ENCODE data around the gene FAM227B. TPM values are rescaled to one million over a fixed set of nuclear protein-coding genes. Genes with fewer than 3 reads are reported as not detected.
A peak's percentile ranks its signal among the peaks of the same experiment; 100 is the strongest.
"Not testable (repeated sequence)": the region's sequence is repeated elsewhere in the genome, so short reads cannot be mapped to it uniquely, and the experiment has no call there.

FAM227B gene
- total RNA-seq, 2 experiments from 2014 or later, result 2.7 to 4.4 TPM

DNA sequence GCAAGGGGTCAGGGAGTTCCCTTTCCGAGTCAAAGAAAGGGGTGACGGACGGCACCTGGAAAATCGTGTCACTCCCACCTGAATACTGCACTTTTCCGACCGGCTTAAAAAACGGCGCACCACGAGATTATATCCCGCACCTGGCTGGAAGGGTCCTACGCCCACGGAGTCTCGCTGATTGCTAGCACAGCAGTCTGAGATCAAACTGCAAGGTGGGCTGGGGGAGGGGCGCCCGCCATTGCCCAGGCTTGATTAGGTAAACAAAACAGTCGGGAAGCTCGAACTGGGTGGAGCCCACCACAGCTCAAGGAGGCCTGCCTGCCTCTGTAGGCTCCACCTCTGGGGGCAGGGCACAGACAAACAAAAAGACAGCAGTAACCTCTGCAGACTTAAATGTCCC, 266.2 kb downstream of the FAM227B start:
- H3K4me3 Mint-ChIP-seq; H3K36me3 Mint-ChIP-seq (ENCODE audit: low read depth); H3K9me3 Mint-ChIP-seq (ENCODE audit: low read depth); DNase-seq; ATAC-seq; H3K27me3 Mint-ChIP-seq; H3K4me1 Mint-ChIP-seq; intact Hi-C loops (cut with DNase I, micrococcal nuclease); CTCF ChIA-PET; H3K27ac Mint-ChIP-seq; POLR2A ChIA-PET: not testable (repeated sequence)

DNA sequence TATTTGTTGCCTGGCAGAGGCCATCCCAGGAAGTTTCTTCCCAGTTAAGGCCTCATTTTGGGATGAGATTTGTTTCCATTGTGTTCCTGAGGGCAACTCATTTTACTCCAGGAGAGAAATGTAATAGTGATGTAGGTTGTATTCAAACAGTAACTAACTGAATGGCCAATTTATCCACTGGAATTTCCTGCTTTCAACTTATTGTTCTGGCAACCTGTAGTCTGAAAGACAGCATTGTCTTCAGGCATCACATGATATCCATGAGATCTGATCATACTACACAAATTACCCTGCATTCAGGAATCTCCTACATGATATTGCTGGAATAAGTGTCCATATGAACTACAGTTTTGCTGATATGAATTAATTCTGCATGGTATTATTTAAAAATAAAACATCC, 277.1 kb downstream of the FAM227B start:
- no peak overlapping the region for H3K27ac Mint-ChIP-seq
- ChIA-PET POLR2A (no interaction called here), CTCF (no interaction called here)
- peaks cover 10% of the 10 kb centered on the region for H3K9me3 Mint-ChIP-seq (ENCODE audit: low read depth)
- no peaks in the 10 kb centered on the region for H3K27me3 Mint-ChIP-seq
- DNase-seq, result no peak
- no peak overlapping the region for H3K4me3 Mint-ChIP-seq
- intact Hi-C loops (cut with DNase I, micrococcal nuclease), result no loop called here
- no peak for ATAC-seq
- peaks cover 31% of the 10 kb centered on the region for H3K36me3 Mint-ChIP-seq (ENCODE audit: low read depth)
- H3K4me1 Mint-ChIP-seq, result no peaks in the 10 kb centered on the region

GRCh38 chr15:49339656-49340055, 281.0 kb downstream of the FAM227B start:
- intact Hi-C loops (cut with DNase I, micrococcal nuclease), result no loop called here
- ChIA-PET CTCF (interaction anchor here (0.5 kb wide), 1 partner anchor 102 kb away, joined by 3 read pairs; no protein-coding TSS in a partner anchor), POLR2A (no interaction called here)
- Mint-ChIP-seq H3K4me3 (no peak overlapping the region), H3K4me1 (no peaks in the 10 kb centered on the region), H3K9me3 (ENCODE audit: low read depth) (peaks cover 10% of the 10 kb centered on the region), H3K27ac (no peak overlapping the region), H3K27me3 (no peaks in the 10 kb centered on the region), H3K36me3 (ENCODE audit: low read depth) (peaks cover 44% of the 10 kb centered on the region)
- DNase-seq (no peak), ATAC-seq (no peak)

DNA sequence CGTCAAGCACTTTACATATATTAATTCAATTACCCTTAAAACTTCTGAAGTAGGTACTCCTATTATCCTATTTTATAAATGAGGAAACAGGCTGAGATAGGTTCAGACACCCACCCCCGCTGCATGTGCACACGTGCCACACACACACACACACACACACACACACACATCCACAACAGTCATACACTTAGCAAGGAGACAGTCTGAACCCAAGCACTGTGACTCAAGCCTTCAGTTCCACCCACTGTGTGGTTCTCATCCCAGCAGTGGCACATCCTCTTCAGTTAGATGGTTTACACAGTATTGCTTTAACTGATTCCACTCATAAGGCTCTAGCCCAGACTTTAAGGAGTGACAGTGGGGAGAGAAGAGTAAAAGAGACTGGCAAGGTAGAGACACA, 288.7 kb downstream of the FAM227B start:
- Mint-ChIP-seq H3K36me3 (ENCODE audit: low read depth) (peaks cover 16% of the 10 kb centered on the region), H3K27me3 (no peaks in the 10 kb centered on the region), H3K4me1 (no peaks in the 10 kb centered on the region), H3K4me3 (no peak overlapping the region), H3K9me3 (ENCODE audit: low read depth) (no peaks in the 10 kb centered on the region), H3K27ac (no peak overlapping the region)
- ChIA-PET CTCF (interaction anchor here (1.1 kb wide), 1 partner anchor 16 kb away, joined by 4 read pairs; no protein-coding TSS in a partner anchor), POLR2A (no interaction called here)
- intact Hi-C loops (cut with DNase I, micrococcal nuclease), result no loop called here
- DNase-seq, result peak; percentile 8
- ATAC-seq, result peak; percentile 63

- DNase-seq (no peak), ATAC-seq (no peak)
- Mint-ChIP-seq H3K4me1 (no peaks in the 10 kb centered on the region), H3K4me3 (no peak overlapping the region), H3K36me3 (ENCODE audit: low read depth) (peaks cover 12% of the 10 kb centered on the region), H3K27ac (no peak overlapping the region), H3K27me3 (no peaks in the 10 kb centered on the region), H3K9me3 (ENCODE audit: low read depth) (no peaks in the 10 kb centered on the region)
- intact Hi-C loops (cut with DNase I, micrococcal nuclease), result no loop called here
- CTCF ChIA-PET, result interaction anchor here (1.1 kb wide), 1 partner anchor 17 kb away, joined by 4 read pairs; no protein-coding TSS in a partner anchor
- POLR2A ChIA-PET, result no interaction called here
Measured at GRCh38 chr15:49331442-49331841, 289.2 kb downstream of the FAM227B start.

DNA sequence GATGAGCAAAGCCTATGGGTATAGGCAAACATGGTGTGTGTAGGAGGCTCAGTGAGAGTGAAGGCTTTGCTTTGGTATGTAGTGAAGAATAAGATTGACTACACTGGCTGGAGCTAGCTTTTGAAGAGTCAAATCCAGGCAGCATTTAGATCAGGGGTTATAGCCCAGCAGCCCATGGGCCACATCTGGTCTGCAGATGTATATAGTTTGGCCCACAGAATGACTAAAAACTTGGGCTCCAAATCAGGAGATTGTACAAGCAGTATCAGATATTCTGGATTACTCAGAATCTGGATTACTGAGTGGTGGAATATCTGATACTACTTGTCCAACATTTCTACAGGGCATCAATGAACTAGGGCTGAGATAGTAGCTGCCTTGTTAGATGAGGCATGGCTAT, 290.5 kb downstream of the FAM227B start:
- ChIA-PET POLR2A (no interaction called here), CTCF (no interaction called here)
- no peaks in the 10 kb centered on the region for H3K4me1 Mint-ChIP-seq
- intact Hi-C loops (cut with DNase I, micrococcal nuclease), result no loop called here
- no peak overlapping the region for H3K27ac Mint-ChIP-seq
- ATAC-seq, result no peak
- H3K9me3 Mint-ChIP-seq (ENCODE audit: low read depth), result no peaks in the 10 kb centered on the region
- H3K36me3 Mint-ChIP-seq (ENCODE audit: low read depth), result peaks cover 12% of the 10 kb centered on the region
- no peaks in the 10 kb centered on the region for H3K27me3 Mint-ChIP-seq
- H3K4me3 Mint-ChIP-seq, result no peak overlapping the region
- no peak for DNase-seq

GRCh38 chr15:49328941-49329340, 291.7 kb downstream of the FAM227B start:
- ChIA-PET POLR2A (no interaction called here), CTCF (no interaction called here)
- H3K4me1 Mint-ChIP-seq, result no peaks in the 10 kb centered on the region
- ATAC-seq (no peak), DNase-seq (no peak)
- H3K27me3 Mint-ChIP-seq, result no peaks in the 10 kb centered on the region
- H3K4me3 Mint-ChIP-seq, result no peak overlapping the region
- intact Hi-C loops (cut with DNase I, micrococcal nuclease), result no loop called here
- no peaks in the 10 kb centered on the region for H3K9me3 Mint-ChIP-seq (ENCODE audit: low read depth)
- H3K36me3 Mint-ChIP-seq (ENCODE audit: low read depth), result peaks cover 12% of the 10 kb centered on the region
- H3K27ac Mint-ChIP-seq, result no peak overlapping the region

- H3K4me3 Mint-ChIP-seq, result no peak overlapping the region
- CTCF ChIA-PET, result no interaction called here
- H3K4me1 Mint-ChIP-seq, result no peaks in the 10 kb centered on the region
- no peak overlapping the region for H3K27ac Mint-ChIP-seq
- H3K27me3 Mint-ChIP-seq, result no peaks in the 10 kb centered on the region
- POLR2A ChIA-PET, result no interaction called here
- no peak for DNase-seq
- no peaks in the 10 kb centered on the region for H3K9me3 Mint-ChIP-seq (ENCODE audit: low read depth)
- intact Hi-C loops (cut with DNase I, micrococcal nuclease), result no loop called here
- H3K36me3 Mint-ChIP-seq (ENCODE audit: low read depth), result peaks cover 15% of the 10 kb centered on the region
- no peak for ATAC-seq
Measured at GRCh38 chr15:49327927-49328326, 292.7 kb downstream of the FAM227B start.

- CTCF ChIA-PET, result interaction anchor here (1.6 kb wide), 1 partner anchor 11 kb away, joined by 5 read pairs; no protein-coding TSS in a partner anchor
- Mint-ChIP-seq H3K4me3 (no peak overlapping the region), H3K27ac (no peak overlapping the region), H3K27me3 (no peaks in the 10 kb centered on the region), H3K9me3 (ENCODE audit: low read depth) (no peaks in the 10 kb centered on the region), H3K4me1 (no peaks in the 10 kb centered on the region), H3K36me3 (ENCODE audit: low read depth) (peaks cover 24% of the 10 kb centered on the region)
- DNase-seq (no peak), ATAC-seq (no peak)
- intact Hi-C loops (cut with DNase I, micrococcal nuclease), result no loop called here
- POLR2A ChIA-PET, result no interaction called here
Measured at GRCh38 chr15:49323207-49323606, 297.4 kb downstream of the FAM227B start.

GRCh38 chr15:49320351-49320750, 300.3 kb downstream of the FAM227B start:
- ATAC-seq, result no peak
- CTCF ChIA-PET, result no interaction called here
- H3K4me1 Mint-ChIP-seq, result no peaks in the 10 kb centered on the region
- no peak overlapping the region for H3K27ac Mint-ChIP-seq
- H3K27me3 Mint-ChIP-seq, result no peaks in the 10 kb centered on the region
- POLR2A ChIA-PET, result no interaction called here
- no peak overlapping the region for H3K4me3 Mint-ChIP-seq
- H3K36me3 Mint-ChIP-seq (ENCODE audit: low read depth), result peaks cover 29% of the 10 kb centered on the region
- DNase-seq, result no peak
- H3K9me3 Mint-ChIP-seq (ENCODE audit: low read depth), result no peaks in the 10 kb centered on the region
- intact Hi-C loops (cut with DNase I, micrococcal nuclease), result no loop called here

GRCh38 chr15:49315391-49315823, 305.2 kb downstream of the FAM227B start:
- no peak for ATAC-seq
- Mint-ChIP-seq H3K36me3 (ENCODE audit: low read depth) (peaks cover 35% of the 10 kb centered on the region), H3K27me3 (no peaks in the 10 kb centered on the region), H3K4me1 (peaks cover 4% of the 10 kb centered on the region), H3K9me3 (ENCODE audit: low read depth) (no peaks in the 10 kb centered on the region), H3K27ac (no peak overlapping the region), H3K4me3 (no peak overlapping the region)
- ChIA-PET CTCF (no interaction called here), POLR2A (interaction anchor here (0.5 kb wide), 1 partner anchor 19 kb away, joined by 3 read pairs; no protein-coding TSS in a partner anchor)
- intact Hi-C loops (cut with DNase I, micrococcal nuclease), result no loop called here
- DNase-seq, result no peak

DNA sequence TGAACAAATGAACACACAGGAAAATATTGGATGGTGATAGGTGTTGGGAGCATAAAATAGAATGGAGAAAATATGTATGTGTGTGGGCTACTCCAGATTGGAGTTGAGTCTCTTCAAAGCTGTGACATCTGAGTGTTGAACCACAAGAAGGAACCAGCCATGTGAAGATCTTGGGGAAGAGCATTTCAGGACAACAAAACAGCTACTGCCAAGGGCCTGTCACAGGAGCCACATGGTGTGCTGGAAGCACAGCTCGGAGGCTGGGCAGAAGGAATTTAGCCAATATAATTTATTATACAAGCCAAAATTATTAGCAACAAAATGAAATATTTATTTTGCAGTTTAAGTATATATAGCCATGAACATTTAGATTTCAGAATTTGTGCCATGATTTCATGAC, 305.9 kb downstream of the FAM227B start:
- Mint-ChIP-seq H3K27me3 (no peaks in the 10 kb centered on the region), H3K36me3 (ENCODE audit: low read depth) (peaks cover 29% of the 10 kb centered on the region), H3K4me3 (no peak overlapping the region), H3K9me3 (ENCODE audit: low read depth) (no peaks in the 10 kb centered on the region), H3K4me1 (peaks cover 5% of the 10 kb centered on the region), H3K27ac (no peak overlapping the region)
- DNase-seq, result no peak
- intact Hi-C loops (cut with DNase I, micrococcal nuclease), result no loop called here
- ATAC-seq, result no peak
- CTCF ChIA-PET, result no interaction called here
- POLR2A ChIA-PET, result interaction anchor here (0.5 kb wide), 1 partner anchor 19 kb away, joined by 3 read pairs; no protein-coding TSS in a partner anchor

DNA sequence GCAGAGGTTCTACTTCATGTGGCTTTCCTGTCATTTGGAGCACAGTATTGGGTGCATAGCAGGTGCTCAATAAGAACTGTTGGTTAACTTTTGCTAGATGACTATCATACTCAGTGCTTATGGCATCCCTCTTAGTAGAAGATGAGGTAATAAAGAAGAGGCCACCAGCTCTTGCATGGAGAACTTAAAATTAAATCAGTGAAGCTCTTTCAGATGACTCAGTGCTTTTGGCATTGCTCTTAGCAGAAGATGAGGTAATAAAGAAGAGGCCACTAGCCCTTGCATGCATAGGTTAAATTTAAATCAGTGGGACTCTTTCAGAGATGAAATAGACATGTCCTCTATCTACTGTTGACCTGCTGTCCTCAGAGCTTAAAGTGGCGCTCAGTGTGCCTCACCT, 307.0 kb downstream of the FAM227B start:
- DNase-seq (no peak), ATAC-seq (peak; percentile 19)
- Mint-ChIP-seq H3K4me1 (peaks cover 5% of the 10 kb centered on the region), H3K36me3 (ENCODE audit: low read depth) (peaks cover 29% of the 10 kb centered on the region), H3K27me3 (no peaks in the 10 kb centered on the region), H3K4me3 (no peak overlapping the region), H3K27ac (no peak overlapping the region), H3K9me3 (ENCODE audit: low read depth) (no peaks in the 10 kb centered on the region)
- POLR2A ChIA-PET, result no interaction called here
- intact Hi-C loops (cut with DNase I, micrococcal nuclease), result no loop called here
- CTCF ChIA-PET, result no interaction called here
